ENCODE data around the gene FAM131A.

DNA sequence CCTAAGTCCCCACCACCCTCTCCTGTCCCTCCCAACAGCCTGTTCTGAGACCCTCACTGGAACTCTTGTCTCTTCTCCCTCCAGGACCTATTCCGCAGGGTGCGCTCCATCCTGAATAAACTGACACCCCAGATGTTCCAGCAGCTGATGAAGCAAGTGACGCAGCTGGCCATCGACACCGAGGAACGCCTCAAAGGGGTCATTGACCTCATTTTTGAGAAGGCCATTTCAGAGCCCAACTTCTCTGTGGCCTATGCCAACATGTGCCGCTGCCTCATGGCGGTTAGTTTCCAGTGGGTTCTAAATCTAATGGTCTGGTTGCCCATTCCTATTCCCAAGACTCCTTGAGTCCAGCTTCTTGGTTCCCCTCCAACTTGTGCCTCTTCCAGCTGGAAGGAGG, 13.7 kb upstream of the FAM131A start:
- TF ChIP-seq, protein P1, sequence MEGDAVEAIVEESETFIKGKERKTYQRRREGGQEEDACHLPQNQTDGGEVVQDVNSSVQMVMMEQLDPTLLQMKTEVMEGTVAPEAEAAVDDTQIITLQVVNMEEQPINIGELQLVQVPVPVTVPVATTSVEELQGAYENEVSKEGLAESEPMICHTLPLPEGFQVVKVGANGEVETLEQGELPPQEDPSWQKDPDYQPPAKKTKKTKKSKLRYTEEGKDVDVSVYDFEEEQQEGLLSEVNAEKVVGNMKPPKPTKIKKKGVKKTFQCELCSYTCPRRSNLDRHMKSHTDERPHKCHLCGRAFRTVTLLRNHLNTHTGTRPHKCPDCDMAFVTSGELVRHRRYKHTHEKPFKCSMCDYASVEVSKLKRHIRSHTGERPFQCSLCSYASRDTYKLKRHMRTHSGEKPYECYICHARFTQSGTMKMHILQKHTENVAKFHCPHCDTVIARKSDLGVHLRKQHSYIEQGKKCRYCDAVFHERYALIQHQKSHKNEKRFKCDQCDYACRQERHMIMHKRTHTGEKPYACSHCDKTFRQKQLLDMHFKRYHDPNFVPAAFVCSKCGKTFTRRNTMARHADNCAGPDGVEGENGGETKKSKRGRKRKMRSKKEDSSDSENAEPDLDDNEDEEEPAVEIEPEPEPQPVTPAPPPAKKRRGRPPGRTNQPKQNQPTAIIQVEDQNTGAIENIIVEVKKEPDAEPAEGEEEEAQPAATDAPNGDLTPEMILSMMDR (IDR thresholded peaks at IDR 0.05; ENCODE audit: poor library complexity, severe bottlenecking) = no peak
- TF ChIP-seq SMC3 (conservative IDR thresholded peaks at IDR 0.05; ENCODE audit: poor library complexity) (no peak), POLR2AphosphoS5 (IDR thresholded peaks at IDR 0.05) (no peak), MXI1 (conservative IDR thresholded peaks at IDR 0.05; ENCODE audit: poor library complexity, severe bottlenecking) (no peak), EZH2 (IDR thresholded peaks at IDR 0.05; ENCODE audit: borderline replicate concordance, insufficient read depth, low read length, poor library complexity, severe bottlenecking) (no peak), TAF1 (IDR thresholded peaks at IDR 0.05; ENCODE audit: low read depth) (no peak), EP300 (conservative IDR thresholded peaks at IDR 0.05; ENCODE audit: poor library complexity, severe bottlenecking) (no peak)
- TF ChIP-seq, protein P2, sequence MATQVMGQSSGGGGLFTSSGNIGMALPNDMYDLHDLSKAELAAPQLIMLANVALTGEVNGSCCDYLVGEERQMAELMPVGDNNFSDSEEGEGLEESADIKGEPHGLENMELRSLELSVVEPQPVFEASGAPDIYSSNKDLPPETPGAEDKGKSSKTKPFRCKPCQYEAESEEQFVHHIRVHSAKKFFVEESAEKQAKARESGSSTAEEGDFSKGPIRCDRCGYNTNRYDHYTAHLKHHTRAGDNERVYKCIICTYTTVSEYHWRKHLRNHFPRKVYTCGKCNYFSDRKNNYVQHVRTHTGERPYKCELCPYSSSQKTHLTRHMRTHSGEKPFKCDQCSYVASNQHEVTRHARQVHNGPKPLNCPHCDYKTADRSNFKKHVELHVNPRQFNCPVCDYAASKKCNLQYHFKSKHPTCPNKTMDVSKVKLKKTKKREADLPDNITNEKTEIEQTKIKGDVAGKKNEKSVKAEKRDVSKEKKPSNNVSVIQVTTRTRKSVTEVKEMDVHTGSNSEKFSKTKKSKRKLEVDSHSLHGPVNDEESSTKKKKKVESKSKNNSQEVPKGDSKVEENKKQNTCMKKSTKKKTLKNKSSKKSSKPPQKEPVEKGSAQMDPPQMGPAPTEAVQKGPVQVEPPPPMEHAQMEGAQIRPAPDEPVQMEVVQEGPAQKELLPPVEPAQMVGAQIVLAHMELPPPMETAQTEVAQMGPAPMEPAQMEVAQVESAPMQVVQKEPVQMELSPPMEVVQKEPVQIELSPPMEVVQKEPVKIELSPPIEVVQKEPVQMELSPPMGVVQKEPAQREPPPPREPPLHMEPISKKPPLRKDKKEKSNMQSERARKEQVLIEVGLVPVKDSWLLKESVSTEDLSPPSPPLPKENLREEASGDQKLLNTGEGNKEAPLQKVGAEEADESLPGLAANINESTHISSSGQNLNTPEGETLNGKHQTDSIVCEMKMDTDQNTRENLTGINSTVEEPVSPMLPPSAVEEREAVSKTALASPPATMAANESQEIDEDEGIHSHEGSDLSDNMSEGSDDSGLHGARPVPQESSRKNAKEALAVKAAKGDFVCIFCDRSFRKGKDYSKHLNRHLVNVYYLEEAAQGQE (IDR thresholded peaks at IDR 0.05; ENCODE audit: borderline replicate concordance) = no peak

All from neural cell (in vitro differentiated cells).